CD4-positive, alpha-beta T cell treated with Interleukin-6 for 4 hours (primary cell): Measurements from ENCODE around the gene SNCG.
"Not testable (repeated sequence)": the region's sequence is repeated elsewhere in the genome, so short reads cannot be mapped to it uniquely, and the experiment has no call there.

Experiments
- DNase-seq: peaks from one replicate; pipeline ENCODE4 v3.0.0-alpha.2; 2020; ENCODE audit warnings: mixed read lengths

Gene SNCG

DNA sequence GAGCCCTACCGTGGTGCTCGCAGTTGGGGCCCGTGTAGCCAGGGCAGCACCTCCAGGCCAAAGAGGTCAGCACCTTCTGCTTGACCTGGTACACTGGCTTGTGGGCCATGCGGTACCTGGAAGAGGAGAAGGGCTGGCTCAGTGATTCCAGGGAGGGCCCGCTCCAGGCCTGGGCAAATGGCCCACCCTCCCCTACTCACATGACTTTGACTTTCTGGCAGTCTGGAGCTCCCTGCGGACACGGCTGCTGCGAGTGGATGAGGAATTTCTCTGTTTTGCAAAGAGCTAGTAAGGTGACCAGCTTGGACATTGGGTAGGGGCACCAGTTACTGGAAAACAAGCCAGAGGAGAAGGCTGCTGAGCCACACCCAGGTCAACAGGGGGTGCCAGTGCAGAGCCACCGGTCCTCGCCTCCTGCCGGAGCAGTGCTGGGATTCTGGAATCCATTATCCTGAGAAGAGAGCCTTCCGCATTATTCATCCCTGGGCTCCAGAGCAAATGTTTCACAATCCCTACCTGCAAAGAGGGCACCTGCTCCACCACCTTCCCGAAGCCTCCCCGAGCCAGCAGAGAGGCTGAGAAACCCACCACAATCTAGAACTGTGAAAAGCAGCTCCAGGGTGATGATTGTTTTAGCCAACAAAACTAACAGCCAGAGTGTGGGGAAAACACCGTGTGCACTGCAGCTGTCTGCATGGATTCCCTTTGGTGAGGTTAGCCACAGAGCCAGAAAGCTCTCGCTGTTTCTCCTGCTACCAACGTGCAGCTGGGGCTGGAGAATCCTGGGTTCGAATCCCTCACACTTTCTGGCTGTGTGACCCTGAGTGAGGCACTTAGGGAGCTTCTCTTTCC lies 12.8 kb upstream of the SNCG start:
- no peak for DNase-seq

DNA sequence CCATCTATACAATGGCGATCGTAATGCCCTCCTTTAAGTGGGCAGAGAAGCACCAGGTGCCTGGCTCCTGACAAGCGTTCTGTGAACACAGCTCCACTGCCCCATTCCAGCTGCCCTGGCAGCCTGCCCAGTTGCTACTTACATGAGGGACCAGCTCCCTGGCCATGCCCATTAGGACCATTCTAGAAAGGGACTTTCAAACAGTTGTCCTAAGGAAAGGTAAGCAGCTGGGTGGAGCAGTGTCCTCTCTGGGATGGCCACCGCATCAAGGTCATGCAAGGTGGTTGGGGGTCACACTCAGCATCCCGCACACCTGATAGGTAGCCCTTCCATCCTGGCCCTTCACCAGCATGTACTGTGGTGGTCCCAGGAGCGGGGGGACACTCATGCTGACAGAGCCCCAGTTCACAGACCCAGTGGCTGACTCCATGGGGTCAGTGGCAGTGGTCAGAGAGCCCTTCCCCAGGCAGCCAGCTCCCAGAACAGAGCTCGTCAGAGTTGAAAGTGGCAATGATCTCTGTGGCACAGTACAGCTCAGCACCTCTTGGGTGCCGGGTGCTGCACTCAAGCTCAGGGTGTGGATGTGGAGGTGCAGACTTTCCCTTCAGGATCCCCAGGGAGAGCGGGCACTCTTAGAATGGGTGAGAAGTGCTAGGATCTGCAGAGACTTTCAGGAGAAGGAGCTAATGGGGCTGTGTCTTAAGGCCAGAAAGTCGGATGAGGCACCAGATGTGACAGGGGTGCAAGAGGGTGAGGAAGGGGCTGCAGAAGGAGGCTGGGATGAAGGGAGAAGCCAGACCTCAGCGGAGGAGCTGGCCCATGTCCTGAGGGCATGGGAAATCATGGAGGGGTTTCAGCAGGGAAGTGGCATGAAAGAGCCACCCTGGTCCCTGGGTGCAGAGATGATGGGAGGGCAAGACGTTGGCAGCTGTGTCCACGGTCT lies 11.9 kb upstream of the SNCG start:
- no peak for DNase-seq

DNA sequence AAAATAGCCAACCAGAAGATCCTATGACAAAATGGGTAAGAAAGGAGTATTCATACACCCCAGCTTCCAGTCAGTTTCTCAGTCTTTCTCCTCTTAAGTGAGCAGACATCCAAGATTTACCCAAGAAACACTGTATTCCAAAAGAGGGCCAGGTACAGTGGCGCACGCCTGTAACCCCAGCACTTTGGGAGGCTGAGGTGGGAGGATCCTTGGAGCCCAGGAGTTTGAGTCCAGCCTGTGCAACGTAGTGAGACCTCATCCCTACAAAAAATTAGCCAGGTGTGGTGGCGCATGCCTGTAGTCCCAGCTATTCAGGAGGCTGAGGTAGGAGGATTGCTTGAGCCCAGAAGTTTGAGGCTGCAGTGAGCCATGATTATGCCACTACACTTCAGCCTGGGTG lies 10.6 kb upstream of the SNCG start:
- DNase-seq = not testable (repeated sequence)

DNA sequence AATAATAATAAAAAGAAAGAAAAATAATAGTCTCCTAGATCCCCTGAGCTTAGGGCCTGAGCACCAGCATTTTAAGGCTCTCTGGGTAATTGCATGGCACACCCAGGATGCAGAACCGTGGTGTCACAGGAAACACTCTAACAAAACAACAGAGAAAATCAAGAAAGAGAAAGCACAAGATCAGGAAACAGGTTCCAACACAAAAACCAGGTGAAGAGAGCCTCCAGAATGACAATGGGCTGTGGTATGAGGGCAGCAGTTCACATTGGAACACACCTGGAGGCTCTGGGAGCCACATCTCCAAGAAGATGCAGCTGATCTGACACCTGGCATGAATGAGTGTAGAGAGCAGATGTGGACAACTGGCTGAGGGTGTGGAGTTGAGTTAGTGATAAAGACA lies 8.1 kb upstream of the SNCG start:
- peak; percentile 48 for DNase-seq

DNA sequence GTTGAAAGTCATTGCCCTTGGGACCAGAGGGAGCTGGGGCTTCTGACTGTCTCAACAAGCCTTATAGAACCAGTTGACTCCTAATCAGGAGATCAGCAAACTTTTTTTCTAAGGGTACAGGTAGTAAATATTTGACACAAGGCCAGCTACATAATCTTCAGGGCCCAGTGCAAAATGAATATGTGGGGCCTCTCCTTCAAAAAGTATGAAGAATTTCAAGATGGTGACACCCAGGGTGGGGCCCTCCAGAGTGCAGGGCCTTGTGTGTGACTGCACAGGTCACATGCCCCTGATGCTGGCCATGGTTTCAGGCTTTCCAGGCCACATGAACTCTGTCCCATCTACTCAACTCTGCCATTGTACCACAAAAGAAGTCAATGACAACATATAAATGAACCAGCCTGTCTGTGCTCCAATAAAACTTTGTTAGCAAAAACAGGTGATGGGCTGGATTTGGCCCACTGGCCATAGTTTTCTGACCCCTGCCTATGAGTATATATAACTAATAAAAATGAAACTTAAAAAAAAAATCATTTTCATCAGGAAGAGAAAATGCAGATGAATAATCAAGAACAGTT lies 7.1 kb upstream of the SNCG start:
- DNase-seq = no peak

DNA sequence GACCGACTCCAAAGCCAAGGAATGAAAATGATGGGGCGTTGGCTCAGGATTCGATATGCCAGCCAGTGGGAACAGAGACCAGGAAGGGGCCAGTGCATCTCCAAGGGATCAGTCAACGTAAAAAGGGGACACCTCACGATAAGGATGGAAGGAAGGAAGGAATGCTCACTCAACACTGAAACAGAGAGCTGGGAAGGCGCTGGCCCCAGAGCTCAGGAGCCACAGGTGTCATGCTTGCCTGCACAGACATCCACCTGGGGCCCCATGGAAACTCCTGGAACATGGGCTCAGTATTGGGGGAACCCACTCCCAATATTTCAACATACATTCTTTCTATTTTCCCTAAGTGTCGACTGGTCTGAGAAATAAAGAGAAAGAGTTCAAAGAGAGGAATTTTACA lies 6.3 kb upstream of the SNCG start:
- no peak for DNase-seq

DNA sequence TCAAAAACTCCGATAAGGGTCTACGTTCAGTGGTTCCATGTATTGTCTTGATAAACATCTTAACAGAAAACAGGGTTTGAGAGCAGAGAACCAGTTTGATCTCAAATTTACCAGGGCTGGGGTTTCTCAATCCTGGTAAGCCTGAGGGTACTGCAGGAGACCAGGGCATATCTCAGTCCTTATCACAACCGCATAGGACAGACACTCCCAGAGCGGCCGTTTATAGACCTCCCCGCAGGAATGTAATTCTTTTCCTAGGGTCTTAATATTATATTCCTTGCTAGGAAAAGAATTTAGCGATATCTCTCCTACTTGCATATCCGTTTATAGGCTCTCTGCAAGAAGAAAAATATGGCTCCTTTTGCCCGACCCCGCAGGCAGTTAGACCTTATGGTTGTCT lies 5.7 kb upstream of the SNCG start:
- not testable (repeated sequence) for DNase-seq

DNA sequence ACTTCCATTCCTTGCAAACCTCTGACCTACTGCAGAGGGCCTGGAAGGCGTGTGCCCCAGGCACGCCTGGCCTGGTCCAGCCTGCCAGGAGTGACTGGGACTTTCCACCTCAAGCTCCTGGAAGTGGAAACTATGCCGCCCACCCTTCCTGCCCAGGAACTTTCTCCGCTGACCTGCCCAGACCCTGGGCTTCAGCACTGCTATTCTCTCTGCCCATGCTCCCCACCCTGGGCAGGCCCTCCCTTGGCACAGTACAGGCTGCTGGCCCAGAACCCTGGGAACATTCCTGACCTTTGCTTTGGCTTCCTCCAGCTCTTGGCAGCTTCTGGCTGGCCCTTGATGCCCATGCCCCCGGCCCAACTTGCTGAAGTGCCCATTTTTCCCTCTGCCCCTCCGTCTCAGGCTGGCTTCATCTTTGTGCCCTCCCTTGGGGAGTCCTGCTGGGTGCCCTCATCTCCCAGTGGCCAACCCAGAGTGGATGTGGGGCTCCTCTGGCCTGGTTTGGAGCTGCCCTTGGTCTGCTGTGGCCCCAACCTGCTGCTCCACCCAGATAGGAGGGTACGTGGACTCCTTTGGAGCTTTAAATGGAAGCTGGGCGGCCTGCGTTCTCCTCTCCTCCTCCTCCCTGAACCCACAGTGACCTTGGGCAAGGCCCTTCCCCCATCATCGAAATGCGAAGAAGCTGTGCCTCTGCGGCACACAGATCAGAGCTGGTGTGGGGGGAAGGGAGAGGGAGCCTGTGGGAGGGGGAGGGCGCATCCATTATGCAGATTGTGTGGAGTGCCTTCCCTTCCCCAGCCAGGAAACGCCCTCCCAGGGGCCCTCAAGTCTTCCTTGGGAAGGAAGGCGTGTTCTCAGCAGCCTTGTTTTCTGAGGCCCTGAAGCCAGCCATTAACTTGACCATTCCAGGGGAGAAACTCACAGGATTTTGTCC lies 4.4 kb upstream of the SNCG start:
- no peak for DNase-seq

DNA sequence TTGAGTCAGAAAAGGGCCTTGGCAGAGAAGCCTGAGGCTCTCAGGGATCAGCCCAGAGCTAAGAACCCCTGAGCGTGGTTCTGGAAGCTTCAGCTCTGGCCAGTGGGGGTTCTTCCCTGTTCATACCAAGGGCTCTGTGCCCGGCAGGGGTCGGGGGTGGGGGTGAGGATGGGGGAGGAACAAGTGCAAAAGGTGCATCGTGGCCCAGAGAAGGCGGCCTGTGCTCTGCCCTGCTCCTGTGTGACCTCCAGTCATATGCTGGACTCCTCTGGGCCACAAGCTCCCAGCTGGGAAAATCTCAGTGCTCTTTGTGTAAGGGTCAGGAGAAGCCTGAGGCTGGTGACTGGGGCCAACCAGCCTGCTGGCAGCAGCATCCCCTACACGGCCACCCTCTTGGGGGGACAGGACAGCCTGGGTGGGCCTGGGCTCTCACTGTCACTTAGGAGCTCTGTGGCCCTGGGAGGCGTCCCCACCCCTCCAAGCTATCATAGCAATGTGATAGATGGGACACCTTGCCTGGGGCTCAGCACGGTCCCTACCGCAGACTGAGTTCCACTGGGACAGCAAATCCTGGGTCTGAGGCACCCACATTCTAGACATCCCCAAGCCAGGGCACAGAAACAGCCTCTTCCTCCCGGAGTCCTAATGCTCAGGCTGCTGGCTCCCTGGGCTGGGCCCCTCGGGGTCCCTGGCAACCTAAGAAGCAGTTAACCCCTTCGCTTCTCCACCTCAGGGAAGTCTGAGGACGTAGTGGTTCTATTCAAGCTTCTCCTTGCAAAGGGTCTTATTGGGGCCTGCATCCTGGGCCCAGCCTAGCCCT lies 3.5 kb upstream of the SNCG start:
- no peak for DNase-seq

DNA sequence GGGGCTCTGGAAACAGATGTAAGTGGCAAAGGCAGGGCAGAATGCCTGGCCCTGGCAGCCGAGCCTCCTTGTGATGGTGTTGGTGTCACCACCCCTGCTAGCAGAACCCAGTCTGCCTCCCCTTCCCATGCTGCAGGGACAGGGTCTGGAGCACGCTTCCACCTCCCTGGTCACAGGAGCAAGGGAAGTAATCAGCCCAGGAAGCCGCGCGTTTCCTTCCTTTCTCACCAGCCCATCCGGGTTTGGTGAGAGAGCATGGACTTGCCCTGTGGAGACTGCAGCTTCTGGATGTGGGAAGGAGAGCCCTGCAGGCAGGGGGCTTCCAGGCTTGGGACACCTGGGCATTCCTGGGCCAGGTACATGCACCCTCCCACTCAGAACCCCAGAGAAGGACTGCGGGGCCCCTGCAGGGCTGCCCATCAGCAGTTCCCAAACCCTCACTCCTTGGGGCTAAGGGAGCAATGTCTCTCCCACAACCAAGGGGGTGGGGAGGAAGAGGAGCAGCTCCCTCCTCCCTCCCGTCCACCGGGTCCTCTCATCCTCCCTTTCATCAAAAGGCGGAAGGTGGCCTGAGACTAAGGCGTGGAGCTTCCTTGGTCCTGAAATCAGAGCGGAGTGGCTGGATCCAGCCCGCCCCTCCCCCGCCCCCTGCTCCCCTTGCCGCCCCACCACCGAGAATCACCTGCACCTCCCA lies 2.8 kb upstream of the SNCG start:
- DNase-seq = no peak

DNA sequence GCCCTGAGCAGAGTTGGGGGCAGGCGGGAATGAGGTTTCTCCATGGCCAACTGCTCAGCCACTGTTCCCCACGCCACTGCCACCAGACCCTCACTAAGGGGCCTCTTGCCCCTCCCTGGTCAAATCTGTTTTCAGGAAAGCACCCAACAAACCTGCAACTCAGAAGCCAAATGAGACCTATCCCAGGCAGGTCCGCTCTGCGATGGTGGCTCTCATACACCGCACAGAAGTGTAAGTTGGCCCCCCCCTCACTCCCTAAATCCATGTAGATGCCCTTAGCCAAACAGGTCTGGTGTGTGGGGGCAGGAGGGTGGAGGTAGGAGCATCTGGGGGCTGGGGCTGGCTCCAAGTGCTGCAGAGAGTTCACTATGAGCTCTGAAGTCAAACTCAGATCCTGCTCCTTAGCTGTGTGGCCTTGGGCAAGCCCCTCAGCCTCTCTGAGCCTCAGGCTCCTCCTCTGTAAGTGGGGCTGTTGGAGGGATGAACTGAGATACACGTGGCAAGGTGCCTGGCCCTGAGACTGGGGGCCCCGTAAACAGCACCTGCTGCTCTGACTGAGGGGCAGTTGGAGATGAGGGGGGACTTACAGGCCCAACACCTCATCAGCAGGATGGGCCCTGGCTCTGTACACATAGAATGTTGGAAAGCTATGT lies 2.1 kb upstream of the SNCG start:
- no peak for DNase-seq

DNA sequence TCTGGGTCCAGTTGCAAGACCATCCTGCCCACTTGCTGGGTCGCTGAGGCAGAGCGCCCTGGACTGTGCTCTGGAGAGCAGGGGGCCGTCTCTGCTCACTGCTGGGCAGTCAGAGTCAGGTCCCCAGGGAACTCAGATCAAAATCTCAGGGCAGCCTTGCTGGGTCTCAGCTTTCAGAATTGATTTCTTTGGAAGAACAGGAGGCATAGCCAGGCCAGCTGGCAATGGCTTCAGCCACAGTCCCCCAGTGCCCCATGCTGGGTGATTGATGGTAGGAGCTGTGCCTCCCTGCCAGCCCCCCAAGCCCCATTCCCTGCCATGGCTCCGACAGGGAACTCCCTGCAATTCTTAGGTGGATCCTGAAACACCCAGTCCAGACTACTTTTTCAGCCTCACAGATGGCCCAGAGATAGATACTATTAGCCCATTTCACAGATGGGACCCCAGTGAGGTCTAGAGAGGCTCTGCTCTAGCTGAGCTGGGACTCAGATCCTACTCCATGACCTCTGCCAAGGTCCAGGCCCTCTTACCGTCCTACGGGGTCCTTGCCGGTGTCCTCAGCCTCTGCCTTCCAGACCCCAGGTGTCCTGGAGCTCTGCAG lies 1.5 kb upstream of the SNCG start:
- no peak for DNase-seq

DNA sequence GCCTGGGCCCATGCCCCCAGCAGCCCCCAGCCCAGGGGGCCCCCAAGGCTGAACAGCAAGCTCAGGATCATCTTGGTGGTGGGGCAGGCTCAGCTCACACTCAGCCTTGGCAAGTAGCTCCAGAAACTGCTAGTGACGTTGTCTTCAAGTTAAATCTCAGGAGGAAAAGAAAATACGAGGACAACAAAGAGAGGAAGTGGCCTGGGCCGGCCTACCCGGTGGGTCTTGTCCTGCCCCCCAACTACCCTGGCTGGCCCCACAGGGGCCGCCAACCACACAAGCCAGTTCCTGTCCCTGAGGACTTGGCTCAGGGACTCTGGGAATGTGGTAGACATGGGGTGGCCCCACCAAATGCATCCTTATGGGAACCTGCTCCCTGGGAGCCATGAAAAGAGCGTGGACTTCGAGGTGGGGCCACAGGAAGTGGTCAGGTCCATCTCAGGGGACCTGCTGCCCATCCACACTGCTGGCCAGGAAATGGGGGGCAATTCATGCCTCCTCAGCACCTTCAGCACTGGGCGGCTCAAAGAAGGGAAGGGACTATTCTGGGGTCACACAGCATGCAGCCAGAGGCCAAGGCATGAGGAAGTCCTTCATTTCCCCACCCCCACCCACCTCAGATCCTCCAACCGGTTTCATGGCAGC lies 806 bp upstream of the SNCG start, which contains the start of gene MMRN2:
Gene MMRN2 (minus strand): TSS at position 145 of the 645 bp plus-strand sequence. CDS start 74 bp downstream, at position 71.
- no peak for DNase-seq

DNA sequence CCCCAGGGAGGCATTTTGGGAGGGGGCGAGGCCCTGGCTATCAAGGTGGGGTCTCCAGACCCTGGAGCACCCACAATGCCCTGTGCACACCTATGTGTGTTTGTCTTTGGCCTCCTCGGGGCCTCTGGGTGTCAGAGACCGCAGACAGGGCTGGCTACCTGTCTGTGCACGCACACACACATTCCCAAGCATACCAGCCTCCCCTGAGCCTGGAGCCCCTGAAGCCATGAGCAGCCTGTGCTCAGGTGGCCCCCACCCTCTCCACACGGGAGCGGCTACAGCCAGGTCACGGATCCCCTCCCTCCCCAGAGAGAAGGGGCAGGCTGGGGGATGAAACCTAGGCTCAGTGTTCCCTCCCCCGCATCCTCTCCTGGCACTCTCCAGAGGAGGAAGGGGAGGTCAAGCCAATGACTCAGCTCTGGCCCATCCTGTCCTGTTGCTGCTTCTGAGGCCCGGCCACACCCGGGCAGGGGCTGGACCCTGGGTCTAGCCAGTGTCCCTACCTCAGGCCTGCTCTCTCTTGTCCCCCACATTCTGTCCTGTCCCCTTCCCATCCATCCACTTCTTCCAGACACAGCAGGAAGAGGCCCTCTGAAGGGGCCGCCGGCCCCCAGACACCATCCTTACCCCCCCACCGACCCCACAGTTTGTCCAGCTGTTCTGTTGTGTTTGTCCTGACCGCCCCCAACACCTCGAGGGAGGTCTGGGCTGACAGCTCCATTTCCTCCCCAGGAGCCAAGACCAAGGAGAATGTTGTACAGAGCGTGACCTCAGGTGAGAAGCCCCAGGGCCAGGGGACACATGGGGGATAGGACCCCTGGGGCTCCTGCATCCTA lies 720 bp downstream of the SNCG start:
- no peak for DNase-seq

DNA sequence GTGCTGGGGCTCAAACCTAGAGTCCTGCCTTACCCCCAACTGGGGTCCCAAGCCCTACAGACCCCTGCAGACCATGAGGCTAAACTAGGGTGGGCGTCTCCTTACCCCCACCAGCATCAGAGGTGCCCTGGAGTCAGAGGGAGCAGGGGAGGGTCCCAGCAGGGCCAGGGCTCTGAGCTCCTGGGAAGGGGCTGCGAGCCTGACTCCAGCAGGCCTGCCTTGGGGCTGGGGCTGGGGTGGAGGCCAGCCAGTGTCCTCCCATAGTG lies 1.3 kb downstream of the SNCG start:
- DNase-seq = no peak

DNA sequence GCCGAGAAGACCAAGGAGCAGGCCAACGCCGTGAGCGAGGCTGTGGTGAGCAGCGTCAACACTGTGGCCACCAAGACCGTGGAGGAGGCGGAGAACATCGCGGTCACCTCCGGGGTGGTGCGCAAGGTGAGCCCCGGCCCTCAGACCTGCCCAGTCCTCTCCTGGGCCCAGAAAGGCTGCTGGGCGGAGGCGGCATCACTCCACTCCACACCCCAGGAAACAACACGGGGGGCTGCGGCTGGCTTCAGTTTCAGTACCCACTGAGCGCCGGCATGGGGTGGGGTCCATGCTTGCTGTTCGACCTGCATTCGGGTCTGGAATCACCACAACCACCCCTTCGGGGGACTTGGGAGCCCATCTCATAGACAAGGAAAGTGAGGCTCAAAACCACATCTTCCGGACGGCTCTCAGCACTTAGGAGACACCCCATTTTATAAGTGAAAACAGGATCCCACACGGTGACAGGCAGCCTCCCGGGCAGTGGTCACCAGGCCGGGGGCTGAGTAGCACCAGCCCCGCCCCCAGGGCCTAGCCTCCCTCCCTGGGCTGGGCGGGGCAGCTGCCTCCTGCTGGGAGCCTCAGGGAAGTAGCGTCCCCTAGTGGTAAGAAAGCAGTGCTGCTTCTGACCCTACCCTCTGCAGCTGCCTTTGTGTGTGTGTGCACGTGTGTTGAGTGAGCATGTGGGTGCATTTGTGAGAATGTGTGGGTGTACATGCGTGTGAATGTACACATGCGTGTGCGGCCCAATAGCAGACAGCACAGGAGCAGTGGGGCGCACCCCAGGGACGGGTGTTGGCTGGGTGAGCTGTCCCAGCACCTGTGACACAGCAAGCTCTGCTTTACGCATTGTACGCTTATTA lies 1.8 kb downstream of the SNCG start:
- DNase-seq = peak; percentile 30

DNA sequence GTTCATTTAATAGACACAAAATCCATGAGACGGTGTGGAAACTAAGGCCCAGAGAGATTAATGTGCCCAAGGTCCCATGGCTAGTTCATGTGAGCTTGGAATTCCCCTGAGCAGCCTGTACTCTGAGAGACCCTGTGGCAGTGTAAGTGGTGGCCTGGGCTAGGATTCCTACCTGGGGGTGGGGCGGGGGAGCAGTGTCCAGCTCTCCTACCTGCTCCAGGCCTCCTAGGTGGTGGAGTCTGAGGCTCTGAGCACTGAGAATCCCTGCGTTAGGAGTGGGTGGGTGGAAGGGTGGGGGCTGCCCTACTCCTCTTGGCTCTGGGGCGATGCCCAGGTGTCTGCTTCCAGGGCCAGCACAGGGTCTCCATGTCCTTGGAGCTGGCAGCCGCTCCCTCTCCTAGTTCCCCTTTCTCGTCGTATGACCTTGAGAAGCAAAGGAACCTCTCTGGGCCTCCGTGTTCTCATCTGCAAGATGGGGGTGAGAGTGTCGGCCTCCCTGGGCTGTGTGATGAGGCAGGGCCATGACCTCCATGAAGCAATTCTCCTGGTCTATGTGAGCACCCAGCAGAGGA lies 2.5 kb downstream of the SNCG start:
- no peak for DNase-seq
